Measurements from ENCODE around the gene FBXO31.

Gene FBXO31

DNA sequence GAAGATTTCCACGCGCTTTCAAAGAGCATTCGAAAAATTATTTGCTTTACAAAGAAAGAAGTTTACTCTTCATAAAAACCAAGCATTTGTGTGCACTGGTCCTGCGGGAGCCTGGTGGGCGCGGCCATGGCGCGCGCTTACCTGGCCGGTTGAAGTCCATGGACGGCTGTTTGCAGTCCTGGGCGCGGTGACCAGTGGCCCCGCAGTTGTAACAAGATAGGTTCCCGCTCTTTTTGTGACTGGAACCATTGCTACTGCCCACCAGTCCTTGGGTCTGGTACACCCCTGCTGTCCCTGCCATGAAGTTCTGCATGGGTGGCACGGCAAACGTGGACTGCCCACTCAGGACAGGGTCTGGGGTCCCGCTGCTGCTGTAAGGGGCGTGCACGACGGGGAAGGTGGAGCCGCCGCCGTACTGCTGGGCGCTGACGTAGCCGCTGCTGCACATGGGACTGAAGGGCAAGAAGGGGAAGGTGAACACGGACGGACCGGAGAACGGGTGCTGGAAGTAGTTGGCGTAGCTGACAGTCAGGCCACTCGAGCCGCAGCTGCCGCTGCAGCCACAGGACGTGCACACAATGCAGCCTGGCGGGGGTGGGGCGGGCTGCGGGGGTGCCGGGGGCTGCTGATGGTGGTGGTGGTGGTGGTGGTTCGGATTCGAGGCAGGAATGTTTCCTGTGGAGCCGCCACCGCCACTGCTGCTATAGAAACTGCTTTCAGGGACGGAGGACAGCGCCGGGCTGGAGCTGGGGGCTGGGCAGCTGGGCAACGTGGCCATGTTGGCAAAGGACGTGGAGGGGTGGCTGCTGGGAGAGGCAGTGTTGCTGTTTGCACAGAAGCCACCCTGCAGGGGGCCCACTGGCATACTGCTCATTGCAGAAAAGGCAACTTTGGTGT, 28.0 kb upstream of the FBXO31 start:
- H2AK5ac ChIP-seq (ENCODE audit: low read depth, low read length): no peak overlapping the region
- no peaks in the 10 kb centered on the region for H3K27me3 ChIP-seq (ENCODE audit: control insufficient read depth in 3 of 3, insufficient read depth in 3 of 3, low read depth in 1 of 3, low read length in 3 of 3)
- no peak overlapping the region for H2AFZ ChIP-seq (ENCODE audit: low read length)
- peaks cover 7% of the 10 kb centered on the region for H3K79me1 ChIP-seq (ENCODE audit: low read depth, low read length)
- H3K4me1 ChIP-seq (ENCODE audit: control insufficient read depth in 2 of 2, insufficient read depth in 1 of 2, low read depth in 1 of 2, low read length in 2 of 2): no peaks in the 10 kb centered on the region
- DNase-seq (ENCODE audit: low spot score): no peak
- WGBS, 2 donors (ENCODE audit: extremely low coverage in 2 of 2, insufficient read length in 2 of 2, insufficient replicate concordance in 1 of 2): no CpG with 5 or more reads among the region's 49 CpGs
- no peak overlapping the region for H2BK5ac ChIP-seq (ENCODE audit: low read length)
- no peak overlapping the region for H3K14ac ChIP-seq (ENCODE audit: low read length)
- no peak overlapping the region for H3K23ac ChIP-seq (ENCODE audit: low read depth, low read length, poor library complexity)
- no peak overlapping the region for H2BK15ac ChIP-seq (ENCODE audit: low read length)
- H4K91ac ChIP-seq (ENCODE audit: low read depth, low read length, poor library complexity): no peak overlapping the region
- no peak overlapping the region for H3K27ac ChIP-seq (replicated peaks; ENCODE audit: low read length)
- H3K9me3 ChIP-seq (replicated peaks in 1 of 2; ENCODE audit: control insufficient read depth in 2 of 2, insufficient read depth in 1 of 2, low read depth in 1 of 2, low read length in 2 of 2): no peaks in the 10 kb centered on the region
- peaks cover 47 to 92% of the 10 kb centered on the region in 2 donors for H3K36me3 ChIP-seq (replicated peaks in 1 of 2; ENCODE audit: control insufficient read depth in 2 of 2, insufficient read depth in 2 of 2, low read length in 2 of 2)
- no peak overlapping the region for H3K4ac ChIP-seq (ENCODE audit: low read length)
- no peak overlapping the region for H4K8ac ChIP-seq (ENCODE audit: low read depth, low read length)
- H3K9ac ChIP-seq (ENCODE audit: low read depth, low read length, poor library complexity): no peak overlapping the region
- no peak overlapping the region for H3K4me3 ChIP-seq (ENCODE audit: low read length in 2 of 2)
- H3K4me2 ChIP-seq (ENCODE audit: insufficient read depth, low read length, poor library complexity, severe bottlenecking): no peak overlapping the region
- no peak overlapping the region for H2BK120ac ChIP-seq (ENCODE audit: low read depth, low read length)
- no peak overlapping the region for H2BK12ac ChIP-seq (ENCODE audit: low read length)
- peak overlapping the region; percentile 28 for H3K18ac ChIP-seq (ENCODE audit: low read length)

DNA sequence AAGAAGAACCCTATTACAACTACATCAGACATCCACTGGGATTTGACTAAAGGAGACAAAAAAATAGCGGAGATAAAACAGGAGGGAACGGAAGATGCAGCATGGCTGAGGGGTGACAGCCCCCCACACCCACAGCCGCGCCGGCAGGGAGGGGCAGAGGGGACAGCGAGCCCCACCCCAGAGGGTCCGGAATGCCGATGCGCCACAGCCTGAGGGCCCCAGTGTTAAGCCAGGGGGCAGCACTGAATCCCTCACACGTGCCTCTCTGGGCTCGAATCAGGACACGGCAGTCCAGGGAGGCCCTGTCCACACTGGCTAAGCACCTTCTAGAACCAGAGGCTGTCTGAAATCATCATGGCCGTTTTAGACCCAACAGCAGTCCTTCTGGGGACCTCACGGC, 27.4 kb upstream of the FBXO31 start:
- Histone ChIP-seq H2AFZ (ENCODE audit: low read length) (no peak overlapping the region), H3K14ac (ENCODE audit: low read length) (no peak overlapping the region), H3K4ac (ENCODE audit: low read length) (no peak overlapping the region), H3K36me3 (replicated peaks in 1 of 2; ENCODE audit: control insufficient read depth in 2 of 2, insufficient read depth in 2 of 2, low read length in 2 of 2) (peaks cover 48 to 92% of the 10 kb centered on the region in 2 donors), H4K8ac (ENCODE audit: low read depth, low read length) (no peak overlapping the region), H3K27ac (replicated peaks; ENCODE audit: low read length) (no peak overlapping the region), H2AK5ac (ENCODE audit: low read depth, low read length) (no peak overlapping the region), H3K4me2 (ENCODE audit: insufficient read depth, low read length, poor library complexity, severe bottlenecking) (no peak overlapping the region), H3K4me3 (ENCODE audit: low read length in 2 of 2) (no peak overlapping the region), H3K9me3 (replicated peaks in 1 of 2; ENCODE audit: control insufficient read depth in 2 of 2, insufficient read depth in 1 of 2, low read depth in 1 of 2, low read length in 2 of 2) (no peaks in the 10 kb centered on the region), H3K79me1 (ENCODE audit: low read depth, low read length) (peaks cover 7% of the 10 kb centered on the region), H2BK120ac (ENCODE audit: low read depth, low read length) (no peak overlapping the region), H4K91ac (ENCODE audit: low read depth, low read length, poor library complexity) (no peak overlapping the region), H2BK5ac (ENCODE audit: low read length) (no peak overlapping the region), H2BK15ac (ENCODE audit: low read length) (no peak overlapping the region), H3K27me3 (ENCODE audit: control insufficient read depth in 3 of 3, insufficient read depth in 3 of 3, low read depth in 1 of 3, low read length in 3 of 3) (no peaks in the 10 kb centered on the region), H3K18ac (ENCODE audit: low read length) (no peak overlapping the region), H3K9ac (ENCODE audit: low read depth, low read length, poor library complexity) (no peak overlapping the region), H3K23ac (ENCODE audit: low read depth, low read length, poor library complexity) (no peak overlapping the region), H2BK12ac (ENCODE audit: low read length) (no peak overlapping the region), H3K4me1 (ENCODE audit: control insufficient read depth in 2 of 2, insufficient read depth in 1 of 2, low read depth in 1 of 2, low read length in 2 of 2) (no peaks in the 10 kb centered on the region)
- DNase-seq (ENCODE audit: low spot score): no peak
- no CpG with 5 or more reads among the region's 14 CpGs for WGBS, 2 donors (ENCODE audit: extremely low coverage in 2 of 2, insufficient read length in 2 of 2, insufficient replicate concordance in 1 of 2)

DNA sequence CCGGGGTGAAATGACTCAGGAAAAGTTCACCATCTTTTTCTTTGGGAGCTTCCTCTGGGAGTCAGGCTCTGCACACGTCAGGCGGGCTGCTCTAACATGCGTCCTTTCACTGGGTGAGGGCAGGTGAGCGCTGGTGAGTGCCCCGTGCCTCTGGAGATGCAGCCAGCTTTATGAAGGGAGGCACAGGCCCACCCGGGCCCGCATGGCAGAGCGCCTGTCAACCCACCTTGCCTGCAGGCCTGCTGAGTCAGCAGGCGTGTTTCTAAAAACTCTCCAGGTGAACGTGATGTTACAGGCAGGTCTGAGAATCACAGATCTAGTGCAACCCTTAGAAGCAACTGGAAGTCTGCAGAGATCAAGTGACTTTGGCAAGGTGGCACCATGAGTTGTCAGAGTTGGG, 27.0 kb upstream of the FBXO31 start:
- Histone ChIP-seq H3K23ac (ENCODE audit: low read depth, low read length, poor library complexity) (no peak overlapping the region), H3K9ac (ENCODE audit: low read depth, low read length, poor library complexity) (no peak overlapping the region), H2BK15ac (ENCODE audit: low read length) (no peak overlapping the region), H4K8ac (ENCODE audit: low read depth, low read length) (no peak overlapping the region), H3K9me3 (replicated peaks in 1 of 2; ENCODE audit: control insufficient read depth in 2 of 2, insufficient read depth in 1 of 2, low read depth in 1 of 2, low read length in 2 of 2) (no peaks in the 10 kb centered on the region), H3K18ac (ENCODE audit: low read length) (no peak overlapping the region), H3K27me3 (ENCODE audit: control insufficient read depth in 3 of 3, insufficient read depth in 3 of 3, low read depth in 1 of 3, low read length in 3 of 3) (no peaks in the 10 kb centered on the region), H3K27ac (replicated peaks; ENCODE audit: low read length) (no peak overlapping the region), H2BK5ac (ENCODE audit: low read length) (no peak overlapping the region), H3K4me2 (ENCODE audit: insufficient read depth, low read length, poor library complexity, severe bottlenecking) (no peak overlapping the region), H4K91ac (ENCODE audit: low read depth, low read length, poor library complexity) (no peak overlapping the region), H2BK120ac (ENCODE audit: low read depth, low read length) (no peak overlapping the region), H3K4ac (ENCODE audit: low read length) (no peak overlapping the region), H2BK12ac (ENCODE audit: low read length) (no peak overlapping the region), H3K79me1 (ENCODE audit: low read depth, low read length) (peaks cover 7% of the 10 kb centered on the region), H2AK5ac (ENCODE audit: low read depth, low read length) (no peak overlapping the region), H3K4me3 (ENCODE audit: low read length in 2 of 2) (no peak overlapping the region), H3K14ac (ENCODE audit: low read length) (no peak overlapping the region), H3K4me1 (ENCODE audit: control insufficient read depth in 2 of 2, insufficient read depth in 1 of 2, low read depth in 1 of 2, low read length in 2 of 2) (no peaks in the 10 kb centered on the region), H3K36me3 (replicated peaks in 1 of 2; ENCODE audit: control insufficient read depth in 2 of 2, insufficient read depth in 2 of 2, low read length in 2 of 2) (peaks cover 48 to 93% of the 10 kb centered on the region in 2 donors), H2AFZ (ENCODE audit: low read length) (no peak overlapping the region)
- WGBS, 2 donors (ENCODE audit: extremely low coverage in 2 of 2, insufficient read length in 2 of 2, insufficient replicate concordance in 1 of 2): no CpG with 5 or more reads among the region's 11 CpGs
- DNase-seq (ENCODE audit: low spot score): no peak

DNA sequence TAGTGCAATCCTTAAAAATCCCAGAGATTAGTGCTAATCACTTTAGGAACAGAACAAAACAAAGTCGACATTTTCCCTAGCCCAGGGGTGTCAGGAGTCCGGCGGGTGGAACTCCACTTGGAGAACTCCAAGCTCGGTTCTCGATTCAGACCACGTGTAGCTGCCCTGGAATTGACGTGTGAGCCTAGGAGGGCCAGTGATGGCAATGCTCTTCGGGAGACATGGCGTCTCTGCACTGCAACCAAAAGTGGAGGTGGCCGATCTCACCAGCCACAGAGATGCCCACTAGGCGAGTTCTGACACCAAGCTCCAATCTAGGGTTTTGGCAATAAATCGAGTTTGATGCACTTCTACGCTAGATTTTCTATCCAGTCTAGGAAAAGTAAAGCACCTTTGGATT, 26.2 kb upstream of the FBXO31 start:
- Histone ChIP-seq H4K8ac (ENCODE audit: low read depth, low read length) (no peak overlapping the region), H3K79me1 (ENCODE audit: low read depth, low read length) (peaks cover 8% of the 10 kb centered on the region), H3K4me2 (ENCODE audit: insufficient read depth, low read length, poor library complexity, severe bottlenecking) (no peak overlapping the region), H3K4me3 (ENCODE audit: low read length in 2 of 2) (no peak overlapping the region), H3K27ac (replicated peaks; ENCODE audit: low read length) (no peak overlapping the region), H4K91ac (ENCODE audit: low read depth, low read length, poor library complexity) (no peak overlapping the region), H3K4me1 (ENCODE audit: control insufficient read depth in 2 of 2, insufficient read depth in 1 of 2, low read depth in 1 of 2, low read length in 2 of 2) (no peaks in the 10 kb centered on the region), H3K23ac (ENCODE audit: low read depth, low read length, poor library complexity) (no peak overlapping the region), H2BK120ac (ENCODE audit: low read depth, low read length) (no peak overlapping the region), H3K18ac (ENCODE audit: low read length) (no peak overlapping the region), H2BK15ac (ENCODE audit: low read length) (no peak overlapping the region), H2BK5ac (ENCODE audit: low read length) (peak overlapping the region; percentile 45), H2AK5ac (ENCODE audit: low read depth, low read length) (no peak overlapping the region), H3K4ac (ENCODE audit: low read length) (no peak overlapping the region), H3K14ac (ENCODE audit: low read length) (no peak overlapping the region), H3K27me3 (ENCODE audit: control insufficient read depth in 3 of 3, insufficient read depth in 3 of 3, low read depth in 1 of 3, low read length in 3 of 3) (no peaks in the 10 kb centered on the region), H3K9ac (ENCODE audit: low read depth, low read length, poor library complexity) (no peak overlapping the region), H2AFZ (ENCODE audit: low read length) (no peak overlapping the region), H2BK12ac (ENCODE audit: low read length) (no peak overlapping the region), H3K9me3 (replicated peaks in 1 of 2; ENCODE audit: control insufficient read depth in 2 of 2, insufficient read depth in 1 of 2, low read depth in 1 of 2, low read length in 2 of 2) (no peaks in the 10 kb centered on the region), H3K36me3 (replicated peaks in 1 of 2; ENCODE audit: control insufficient read depth in 2 of 2, insufficient read depth in 2 of 2, low read length in 2 of 2) (peaks cover 51 to 95% of the 10 kb centered on the region in 2 donors)
- no CpG with 5 or more reads among the region's 13 CpGs for WGBS, 2 donors (ENCODE audit: extremely low coverage in 2 of 2, insufficient read length in 2 of 2, insufficient replicate concordance in 1 of 2)
- no peak for DNase-seq (ENCODE audit: low spot score)
